Measurements from ENCODE around the gene ASXL1.
"Not testable (repeated sequence)": the region's sequence is repeated elsewhere in the genome, so short reads cannot be mapped to it uniquely, and the experiment has no call there.

The ASXL1 gene

GRCh38 chr20:32355907-32356621, 2.1 kb upstream of the ASXL1 start:
- WGBS (ENCODE audit: extremely low coverage, insufficient coverage, insufficient read length), result no CpG with 5 or more reads among the region's 7 CpGs

GRCh38 chr20:32356622-32357374, 1.3 kb upstream of the ASXL1 start:
- peaks cover 16% of the 10 kb centered on the region for H3K79me1 ChIP-seq (ENCODE audit: low read length)
- H3K18ac ChIP-seq (ENCODE audit: low read length), result no peak overlapping the region
- H3K14ac ChIP-seq (ENCODE audit: low read length), result peak overlapping the region; percentile 56
- H3K4me3 ChIP-seq (ENCODE audit: low read depth, low read length), result no peak overlapping the region
- H4K8ac ChIP-seq (ENCODE audit: low read depth, low read length), result peak overlapping the region; percentile 59
- H2BK5ac ChIP-seq (ENCODE audit: low read depth, low read length, poor library complexity), result peak overlapping the region; percentile 54
- H3K4me2 ChIP-seq (ENCODE audit: low read length), result peak overlapping the region; percentile 88
- H4K12ac ChIP-seq (ENCODE audit: low read depth, low read length), result no peak overlapping the region
- no peak overlapping the region for H3K4ac ChIP-seq (ENCODE audit: low read depth, low read length)
- no peaks in the 10 kb centered on the region for H3K27me3 ChIP-seq (ENCODE audit: insufficient read depth, low read length)
- H3K9me3 ChIP-seq (ENCODE audit: insufficient read depth, low read depth, low read length), result no peaks in the 10 kb centered on the region
- H2BK120ac ChIP-seq (ENCODE audit: insufficient read depth, low read length, poor library complexity), result peak overlapping the region; percentile 36
- DNase-seq, result peak in 1 of 2 donors; percentile 17
- H3K27ac ChIP-seq (ENCODE audit: low read depth, low read length), result peak overlapping the region; percentile 92
- H3K79me2 ChIP-seq (ENCODE audit: control insufficient read depth, insufficient read depth, low read length, poor library complexity), result peaks cover 18% of the 10 kb centered on the region
- H2BK12ac ChIP-seq (ENCODE audit: low read length), result peak overlapping the region; percentile 85
- H2AK5ac ChIP-seq (ENCODE audit: low read length), result no peak overlapping the region
- H3K36me3 ChIP-seq (ENCODE audit: control insufficient read depth in 1 of 2, insufficient read depth in 2 of 2, low read length in 2 of 2), result peaks cover 0 to 3% of the 10 kb centered on the region in 2 experiments
- WGBS (ENCODE audit: extremely low coverage, insufficient coverage, insufficient read length), result no CpG with 5 or more reads among the region's 13 CpGs
- H2AFZ ChIP-seq (ENCODE audit: insufficient read depth, low read length, poor library complexity), result no peak overlapping the region
- H3K4me1 ChIP-seq (ENCODE audit: control insufficient read depth in 1 of 2, insufficient read depth in 2 of 2, low read length in 2 of 2), result peaks cover 0 to 10% of the 10 kb centered on the region in 2 experiments
- no peak overlapping the region for H3K23ac ChIP-seq (ENCODE audit: low read length)
- peak overlapping the region; percentile 60 for H4K91ac ChIP-seq (ENCODE audit: low read depth, low read length)
- no peak overlapping the region for H3K9ac ChIP-seq (ENCODE audit: low read length)

More at GRCh38 chr20:32355907-32356621, 2.1 kb upstream of the ASXL1 start:
- not testable (repeated sequence) for H4K12ac ChIP-seq (ENCODE audit: low read depth, low read length); H3K23ac ChIP-seq (ENCODE audit: low read length); H3K14ac ChIP-seq (ENCODE audit: low read length); H3K4me2 ChIP-seq (ENCODE audit: low read length); H4K8ac ChIP-seq (ENCODE audit: low read depth, low read length); H3K4me3 ChIP-seq (ENCODE audit: low read depth, low read length); H4K91ac ChIP-seq (ENCODE audit: low read depth, low read length); H3K27ac ChIP-seq (ENCODE audit: low read depth, low read length); H2AK5ac ChIP-seq (ENCODE audit: low read length); H3K4ac ChIP-seq (ENCODE audit: low read depth, low read length); H2AFZ ChIP-seq (ENCODE audit: insufficient read depth, low read length, poor library complexity); H3K27me3 ChIP-seq (ENCODE audit: insufficient read depth, low read length); H2BK120ac ChIP-seq (ENCODE audit: insufficient read depth, low read length, poor library complexity); H3K18ac ChIP-seq (ENCODE audit: low read length); H3K36me3 ChIP-seq (ENCODE audit: control insufficient read depth in 1 of 2, insufficient read depth in 2 of 2, low read length in 2 of 2); H3K9ac ChIP-seq (ENCODE audit: low read length); H3K9me3 ChIP-seq (ENCODE audit: insufficient read depth, low read depth, low read length)
- DNase-seq, result peak in 1 of 2 donors; percentile 65
- Histone ChIP-seq H2BK12ac (ENCODE audit: low read length) (peak overlapping the region; percentile 35), H3K79me1 (ENCODE audit: low read length) (peaks cover 16% of the 10 kb centered on the region), H3K4me1 (ENCODE audit: control insufficient read depth in 1 of 2, insufficient read depth in 2 of 2, low read length in 2 of 2) (peaks cover 0 to 10% of the 10 kb centered on the region in 2 experiments), H2BK5ac (ENCODE audit: low read depth, low read length, poor library complexity) (peak overlapping the region; percentile 28), H3K79me2 (ENCODE audit: control insufficient read depth, insufficient read depth, low read length, poor library complexity) (peaks cover 16% of the 10 kb centered on the region)

- Histone ChIP-seq H2AFZ (ENCODE audit: insufficient read depth, low read length, poor library complexity) (peak overlapping the region; percentile 52), H4K91ac (ENCODE audit: low read depth, low read length) (peak overlapping the region; percentile 56), H3K18ac (ENCODE audit: low read length) (peak overlapping the region; percentile 25), H3K23ac (ENCODE audit: low read length) (no peak overlapping the region), H2BK12ac (ENCODE audit: low read length) (peak overlapping the region; percentile 34), H3K4me3 (ENCODE audit: low read depth, low read length) (peak overlapping the region; percentile 74), H3K9me3 (ENCODE audit: insufficient read depth, low read depth, low read length) (no peaks in the 10 kb centered on the region), H2AK5ac (ENCODE audit: low read length) (no peak overlapping the region), H4K12ac (ENCODE audit: low read depth, low read length) (no peak overlapping the region), H3K9ac (ENCODE audit: low read length) (peak overlapping the region; percentile 81), H3K4ac (ENCODE audit: low read depth, low read length) (no peak overlapping the region), H3K27me3 (ENCODE audit: insufficient read depth, low read length) (no peaks in the 10 kb centered on the region), H3K36me3 (ENCODE audit: control insufficient read depth in 1 of 2, insufficient read depth in 2 of 2, low read length in 2 of 2) (peaks cover 0 to 3% of the 10 kb centered on the region in 2 experiments), H3K4me1 (ENCODE audit: control insufficient read depth in 1 of 2, insufficient read depth in 2 of 2, low read length in 2 of 2) (peaks cover 0 to 10% of the 10 kb centered on the region in 2 experiments), H3K79me1 (ENCODE audit: low read length) (peaks cover 16% of the 10 kb centered on the region), H3K27ac (ENCODE audit: low read depth, low read length) (peak overlapping the region; percentile 92), H2BK5ac (ENCODE audit: low read depth, low read length, poor library complexity) (peak overlapping the region; percentile 79), H3K14ac (ENCODE audit: low read length) (peak overlapping the region; percentile 61), H2BK120ac (ENCODE audit: insufficient read depth, low read length, poor library complexity) (peak overlapping the region; percentile 6), H3K79me2 (ENCODE audit: control insufficient read depth, insufficient read depth, low read length, poor library complexity) (peaks cover 18% of the 10 kb centered on the region), H4K8ac (ENCODE audit: low read depth, low read length) (peak overlapping the region; percentile 77), H3K4me2 (ENCODE audit: low read length) (peak overlapping the region; percentile 88)
- WGBS (ENCODE audit: extremely low coverage, insufficient coverage, insufficient read length), result no CpG with 5 or more reads among the region's 11 CpGs
- peak; percentile 95 to 96 for DNase-seq
Observed at GRCh38 chr20:32357375-32357868, 709 bp upstream of the ASXL1 start.

- no peak for DNase-seq
- H3K23ac ChIP-seq (ENCODE audit: low read length), result no peak overlapping the region
- H3K79me2 ChIP-seq (ENCODE audit: control insufficient read depth, insufficient read depth, low read length, poor library complexity), result peaks cover 20% of the 10 kb centered on the region
- no peak overlapping the region for H2AK5ac ChIP-seq (ENCODE audit: low read length)
- no peak overlapping the region for H3K4ac ChIP-seq (ENCODE audit: low read depth, low read length)
- peaks cover 16% of the 10 kb centered on the region for H3K79me1 ChIP-seq (ENCODE audit: low read length)
- no peaks in the 10 kb centered on the region for H3K9me3 ChIP-seq (ENCODE audit: insufficient read depth, low read depth, low read length)
- H3K14ac ChIP-seq (ENCODE audit: low read length), result no peak overlapping the region
- no peak overlapping the region for H3K9ac ChIP-seq (ENCODE audit: low read length)
- peaks cover 0 to 10% of the 10 kb centered on the region in 2 experiments for H3K4me1 ChIP-seq (ENCODE audit: control insufficient read depth in 1 of 2, insufficient read depth in 2 of 2, low read length in 2 of 2)
- H3K18ac ChIP-seq (ENCODE audit: low read length), result no peak overlapping the region
- H2BK5ac ChIP-seq (ENCODE audit: low read depth, low read length, poor library complexity), result no peak overlapping the region
- H4K91ac ChIP-seq (ENCODE audit: low read depth, low read length), result peak overlapping the region; percentile 94
- H4K8ac ChIP-seq (ENCODE audit: low read depth, low read length), result no peak overlapping the region
- no peak overlapping the region for H2BK120ac ChIP-seq (ENCODE audit: insufficient read depth, low read length, poor library complexity)
- no peak overlapping the region for H4K12ac ChIP-seq (ENCODE audit: low read depth, low read length)
- no CpG with 5 or more reads among the region's 35 CpGs for WGBS (ENCODE audit: extremely low coverage, insufficient coverage, insufficient read length)
- no peak overlapping the region for H3K4me2 ChIP-seq (ENCODE audit: low read length)
- no peak overlapping the region for H2AFZ ChIP-seq (ENCODE audit: insufficient read depth, low read length, poor library complexity)
- H3K27me3 ChIP-seq (ENCODE audit: insufficient read depth, low read length), result no peaks in the 10 kb centered on the region
- peaks cover 0 to 3% of the 10 kb centered on the region in 2 experiments for H3K36me3 ChIP-seq (ENCODE audit: control insufficient read depth in 1 of 2, insufficient read depth in 2 of 2, low read length in 2 of 2)
- H2BK12ac ChIP-seq (ENCODE audit: low read length), result no peak overlapping the region
- H3K4me3 ChIP-seq (ENCODE audit: low read depth, low read length), result peak overlapping the region; percentile 94
- H3K27ac ChIP-seq (ENCODE audit: low read depth, low read length), result peak overlapping the region; percentile 99
Observed at GRCh38 chr20:32358632-32358882, 426 bp downstream of the ASXL1 start.

Measured in trophoblast cell (in vitro differentiated cells and primary cell).